K562 (cell line): ENCODE measurements around the gene TANK.

Experiments
- CCAR2 ChIP-seq: fragments of 200-400 bp; formaldehyde crosslinking; IDR thresholded peaks from 2 replicates; pipeline ENCODE4 v1.6.1; 2017; ENCODE audit warnings: mild to moderate bottlenecking, low read depth, low read length
- EZH2 ChIP-seq: IDR thresholded peaks from 2 replicates; pipeline ENCODE4 v1.6.1; 2012; ENCODE audit warnings: low read depth, mild to moderate bottlenecking, inconsistent platforms, low read length, borderline replicate concordance
- TF ChIP-seq, protein P1 (sequence below): sonication (generic); formaldehyde crosslinking; IDR thresholded peaks from 2 replicates; pipeline ENCODE4 v1.8.0; 2023; ENCODE audit warnings: mild to moderate bottlenecking, missing genetic modification reagents

DNA sequence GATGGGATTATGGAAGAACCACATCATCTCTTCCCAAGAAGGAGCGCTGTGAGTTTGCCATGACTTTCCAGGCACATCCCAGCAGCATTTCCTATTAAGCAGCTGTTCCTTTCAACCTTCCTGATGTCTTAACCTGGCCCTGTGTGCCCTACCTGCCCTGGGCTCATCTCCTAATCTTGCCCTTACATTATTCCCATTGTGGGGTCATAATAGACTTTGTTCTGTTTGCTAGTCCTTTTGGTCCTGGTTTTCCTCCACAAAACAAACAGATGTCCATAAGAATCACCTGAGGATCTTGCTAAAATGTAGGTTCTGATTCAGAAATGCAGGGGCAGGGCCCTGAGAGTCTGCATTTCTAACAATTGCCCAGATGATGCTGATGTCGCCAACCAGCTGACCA is 38.6 kb upstream of the TANK start:
- TF ChIP-seq, protein P1, sequence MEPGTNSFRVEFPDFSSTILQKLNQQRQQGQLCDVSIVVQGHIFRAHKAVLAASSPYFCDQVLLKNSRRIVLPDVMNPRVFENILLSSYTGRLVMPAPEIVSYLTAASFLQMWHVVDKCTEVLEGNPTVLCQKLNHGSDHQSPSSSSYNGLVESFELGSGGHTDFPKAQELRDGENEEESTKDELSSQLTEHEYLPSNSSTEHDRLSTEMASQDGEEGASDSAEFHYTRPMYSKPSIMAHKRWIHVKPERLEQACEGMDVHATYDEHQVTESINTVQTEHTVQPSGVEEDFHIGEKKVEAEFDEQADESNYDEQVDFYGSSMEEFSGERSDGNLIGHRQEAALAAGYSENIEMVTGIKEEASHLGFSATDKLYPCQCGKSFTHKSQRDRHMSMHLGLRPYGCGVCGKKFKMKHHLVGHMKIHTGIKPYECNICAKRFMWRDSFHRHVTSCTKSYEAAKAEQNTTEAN, result no peak
- TF ChIP-seq CCAR2 (no peak), EZH2 (no peak)
